GM12892 (cell line): ENCODE measurements around the gene RPS6KC1.

Experiments
- POLR2A ChIP-seq: IDR thresholded peaks from 2 replicates; pipeline ENCODE4 v1.6.1; 2011; ENCODE audit warnings: low read depth, low read length, control low read depth
- POLR2AphosphoS5 ChIP-seq: IDR thresholded peaks from 2 replicates; pipeline ENCODE4 v1.6.1; 2011; ENCODE audit warnings: low read depth, low read length, control low read depth
- TAF1 ChIP-seq: IDR thresholded peaks from 2 replicates; pipeline ENCODE4 v1.6.1; 2011; ENCODE audit warnings: low read depth, mild to moderate bottlenecking, control low read depth, low read length, borderline replicate concordance

- TF ChIP-seq POLR2AphosphoS5, result no peak
- TF ChIP-seq POLR2A, result no peak
- no peak for TF ChIP-seq TAF1
Observed at GRCh38 chr1:213070406-213070805, 19.4 kb downstream of the RPS6KC1 start.
